Neural crest cell (in vitro differentiated cells): ENCODE data around the gene ITPR3. TPM values are rescaled to one million over a fixed set of nuclear protein-coding genes. Genes with fewer than 3 reads are reported as not detected.

Experiments
- DNase-seq: peaks from one replicate; pipeline ENCODE4 v3.0.0; 2021; ENCODE audit warnings: low read depth, mixed read lengths, low spot score
- H3K27ac Mint-ChIP-seq: one replicate; pipeline ENCODE4 v1.8.0; 2021; ENCODE audit warnings: mild to moderate bottlenecking, mixed read lengths; ENCODE audit not compliant: unreplicated experiment
- H3K27me3 Mint-ChIP-seq: 2 replicates; pipeline ENCODE4 v1.8.0; 2021; ENCODE audit warnings: low read depth, mild to moderate bottlenecking, mixed read lengths
- H3K36me3 Mint-ChIP-seq: 2 replicates; pipeline ENCODE4 v1.8.0; 2021; ENCODE audit warnings: low read depth, mild to moderate bottlenecking, mixed read lengths
- H3K4me1 Mint-ChIP-seq: 2 replicates; pipeline ENCODE4 v1.8.0; 2021; ENCODE audit warnings: mixed read lengths
- H3K4me3 Mint-ChIP-seq: one replicate; pipeline ENCODE4 v1.8.0; 2021; ENCODE audit warnings: mild to moderate bottlenecking, mixed read lengths
- H3K9me3 Mint-ChIP-seq: 2 replicates; pipeline ENCODE4 v1.8.0; 2021; ENCODE audit warnings: mixed read lengths
- total RNA-seq: library from RNA; stranded (reverse); gene quantifications from 2 replicates; pipeline ENCODE4 v1.2.1, GENCODE V29; 2021
- TF ChIP-seq, protein P1 (sequence below): fragments of 200-600 bp; sonication (generic); conservative IDR thresholded peaks from 2 replicates; pipeline ENCODE4 v1.5.0; 2021; ENCODE audit warnings: antibody characterized with exemption, mild to moderate bottlenecking

ITPR3 gene
- total RNA-seq, 1 donor from 2014 or later, result 16.0 TPM

DNA sequence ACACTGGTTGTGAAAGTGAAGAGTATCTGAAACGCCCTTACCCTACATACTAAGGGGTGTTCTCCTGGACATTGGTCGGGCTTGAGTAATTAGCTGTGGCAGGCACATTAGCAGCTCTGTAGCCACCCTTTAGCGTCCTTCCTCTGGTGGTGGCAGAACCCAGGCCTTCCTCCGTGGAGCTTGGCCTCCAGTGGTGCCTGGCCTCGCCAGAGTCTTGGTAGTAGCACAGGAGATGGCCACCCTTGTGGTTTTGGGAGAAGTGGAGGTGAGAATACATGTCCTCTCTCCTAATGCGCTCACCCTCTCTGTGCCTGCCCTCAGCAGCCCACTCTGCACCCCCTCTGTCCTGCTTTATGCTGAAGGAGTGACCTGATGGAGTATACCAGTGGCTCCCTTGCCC lies 107.9 kb downstream of the ITPR3 start:
- TF ChIP-seq, protein P1, sequence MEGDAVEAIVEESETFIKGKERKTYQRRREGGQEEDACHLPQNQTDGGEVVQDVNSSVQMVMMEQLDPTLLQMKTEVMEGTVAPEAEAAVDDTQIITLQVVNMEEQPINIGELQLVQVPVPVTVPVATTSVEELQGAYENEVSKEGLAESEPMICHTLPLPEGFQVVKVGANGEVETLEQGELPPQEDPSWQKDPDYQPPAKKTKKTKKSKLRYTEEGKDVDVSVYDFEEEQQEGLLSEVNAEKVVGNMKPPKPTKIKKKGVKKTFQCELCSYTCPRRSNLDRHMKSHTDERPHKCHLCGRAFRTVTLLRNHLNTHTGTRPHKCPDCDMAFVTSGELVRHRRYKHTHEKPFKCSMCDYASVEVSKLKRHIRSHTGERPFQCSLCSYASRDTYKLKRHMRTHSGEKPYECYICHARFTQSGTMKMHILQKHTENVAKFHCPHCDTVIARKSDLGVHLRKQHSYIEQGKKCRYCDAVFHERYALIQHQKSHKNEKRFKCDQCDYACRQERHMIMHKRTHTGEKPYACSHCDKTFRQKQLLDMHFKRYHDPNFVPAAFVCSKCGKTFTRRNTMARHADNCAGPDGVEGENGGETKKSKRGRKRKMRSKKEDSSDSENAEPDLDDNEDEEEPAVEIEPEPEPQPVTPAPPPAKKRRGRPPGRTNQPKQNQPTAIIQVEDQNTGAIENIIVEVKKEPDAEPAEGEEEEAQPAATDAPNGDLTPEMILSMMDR, result no peak
- no peak overlapping the region for H3K27ac Mint-ChIP-seq
- H3K4me3 Mint-ChIP-seq, result no peak overlapping the region
- H3K4me1 Mint-ChIP-seq, result peaks cover 27% of the 10 kb centered on the region
- no peaks in the 10 kb centered on the region for H3K9me3 Mint-ChIP-seq
- no peaks in the 10 kb centered on the region for H3K36me3 Mint-ChIP-seq
- DNase-seq, result no peak
- no peaks in the 10 kb centered on the region for H3K27me3 Mint-ChIP-seq

- TF ChIP-seq, protein P1, result no peak
- H3K4me3 Mint-ChIP-seq, result no peak overlapping the region
- H3K4me1 Mint-ChIP-seq, result peaks cover 27% of the 10 kb centered on the region
- peak overlapping the region; percentile 31 for H3K27ac Mint-ChIP-seq
- no peak for DNase-seq
- H3K27me3 Mint-ChIP-seq, result no peaks in the 10 kb centered on the region
- no peaks in the 10 kb centered on the region for H3K9me3 Mint-ChIP-seq
- no peaks in the 10 kb centered on the region for H3K36me3 Mint-ChIP-seq
Measured at GRCh38 chr6:33730611-33731010, 109.5 kb downstream of the ITPR3 start.

- no peak for DNase-seq
- Mint-ChIP-seq H3K36me3 (no peaks in the 10 kb centered on the region), H3K27me3 (no peaks in the 10 kb centered on the region), H3K9me3 (no peaks in the 10 kb centered on the region), H3K27ac (no peak overlapping the region), H3K4me1 (peaks cover 27% of the 10 kb centered on the region), H3K4me3 (no peak overlapping the region)
- TF ChIP-seq, protein P1, result no peak
Measured at GRCh38 chr6:33731035-33731434, 109.9 kb downstream of the ITPR3 start.

GRCh38 chr6:33731751-33732282 lies 110.7 kb downstream of the ITPR3 start:
- no peaks in the 10 kb centered on the region for H3K9me3 Mint-ChIP-seq
- H3K27ac Mint-ChIP-seq, result no peak overlapping the region
- H3K4me3 Mint-ChIP-seq, result no peak overlapping the region
- H3K4me1 Mint-ChIP-seq, result peaks cover 27% of the 10 kb centered on the region
- no peaks in the 10 kb centered on the region for H3K36me3 Mint-ChIP-seq
- TF ChIP-seq, protein P1, result no peak
- H3K27me3 Mint-ChIP-seq, result no peaks in the 10 kb centered on the region
- no peak for DNase-seq

- no peak overlapping the region for H3K27ac Mint-ChIP-seq
Measured at GRCh38 chr6:33732385-33732784, 111.3 kb downstream of the ITPR3 start.

More at GRCh38 chr6:33732385-33732784, 111.3 kb downstream of the ITPR3 start:
- no peaks in the 10 kb centered on the region for H3K36me3 Mint-ChIP-seq
- TF ChIP-seq, protein P1, result no peak
- H3K27me3 Mint-ChIP-seq, result no peaks in the 10 kb centered on the region
- H3K4me1 Mint-ChIP-seq, result peaks cover 27% of the 10 kb centered on the region
- H3K4me3 Mint-ChIP-seq, result no peak overlapping the region
- no peak for DNase-seq
- no peaks in the 10 kb centered on the region for H3K9me3 Mint-ChIP-seq
